D721Med (cell line): ENCODE data around the gene ATXN1.
"Not testable (repeated sequence)": the region's sequence is repeated elsewhere in the genome, so short reads cannot be mapped to it uniquely, and the experiment has no call there.

ENCODE experiments used
- DNase-seq: peaks from one replicate; pipeline ENCODE4 v3.0.0; 2011; ENCODE audit warnings: low spot score; ENCODE audit not compliant: insufficient read length
- FAIRE-seq: peaks from 2 replicates; lab custom pipeline; 2011; peaks lifted over from hg19 to GRCh38; lab: Jason Lieb, UNC
- CTCF ChIP-seq: IDR thresholded peaks from 2 replicates; pipeline ENCODE4 v1.5.1; 2012; ENCODE audit warnings: mild to moderate bottlenecking, control low read depth; ENCODE audit not compliant: insufficient read depth; ENCODE audit errors: missing control alignments

The ATXN1 gene

GRCh38 chr6:16711546-16712254 lies 49.6 kb downstream of the ATXN1 start:
- FAIRE-seq, result no peak
- no peak for TF ChIP-seq CTCF
- no peak for DNase-seq

GRCh38 chr6:16706911-16707783 lies 54.1 kb downstream of the ATXN1 start:
- TF ChIP-seq CTCF, result no peak
- no peak for DNase-seq
- no peak for FAIRE-seq

GRCh38 chr6:16706491-16706890 lies 54.8 kb downstream of the ATXN1 start:
- not testable (repeated sequence) for FAIRE-seq, DNase-seq

GRCh38 chr6:16706029-16706428 lies 55.2 kb downstream of the ATXN1 start:
- FAIRE-seq (no peak), DNase-seq (no peak)
- no peak for TF ChIP-seq CTCF

- FAIRE-seq (no peak), DNase-seq (no peak)
- no peak for TF ChIP-seq CTCF
These were observed 55.9 kb downstream of the ATXN1 start for GRCh38 chr6:16705081-16705993.

- DNase-seq (no peak), FAIRE-seq (no peak)
- TF ChIP-seq CTCF, result no peak
These were observed 56.7 kb downstream of the ATXN1 start for GRCh38 chr6:16704401-16705045.

GRCh38 chr6:16702627-16703378 lies 58.5 kb downstream of the ATXN1 start:
- not testable (repeated sequence) for FAIRE-seq, DNase-seq
